HPDE6-E6E7 (cell line): ENCODE results near the gene CCDC6.

Source experiments
- DNase-seq: peaks from one replicate; pipeline ENCODE4 v3.0.0; 2011; ENCODE audit warnings: missing footprints; ENCODE audit errors: extremely low spot score

Gene CCDC6

GRCh38 chr10:59851864-59852263 is 54.5 kb downstream of the CCDC6 start:
- no peak for DNase-seq

GRCh38 chr10:59847888-59848287 is 58.5 kb downstream of the CCDC6 start:
- DNase-seq = no peak

- no peak for DNase-seq
Measured at GRCh38 chr10:59847326-59847725, 59.0 kb downstream of the CCDC6 start.

GRCh38 chr10:59844436-59844835 is 61.9 kb downstream of the CCDC6 start:
- no peak for DNase-seq

GRCh38 chr10:59843748-59844147 is 62.6 kb downstream of the CCDC6 start:
- DNase-seq = no peak

GRCh38 chr10:59839576-59839975 is 66.8 kb downstream of the CCDC6 start:
- DNase-seq = no peak

- DNase-seq = no peak
Measured at GRCh38 chr10:59838085-59838789, 68.1 kb downstream of the CCDC6 start.

GRCh38 chr10:59833810-59834209 is 72.5 kb downstream of the CCDC6 start:
- DNase-seq = no peak

GRCh38 chr10:59832506-59832905 is 73.8 kb downstream of the CCDC6 start:
- no peak for DNase-seq

- DNase-seq = no peak
Measured at GRCh38 chr10:59831658-59832503, 74.5 kb downstream of the CCDC6 start.

GRCh38 chr10:59830601-59831259 is 75.6 kb downstream of the CCDC6 start:
- peak; percentile 27 for DNase-seq

GRCh38 chr10:59829601-59830000 is 76.8 kb downstream of the CCDC6 start:
- no peak for DNase-seq

- no peak for DNase-seq
Measured at GRCh38 chr10:59829024-59829423, 77.3 kb downstream of the CCDC6 start.

- no peak for DNase-seq
Measured at GRCh38 chr10:59825932-59826331, 80.4 kb downstream of the CCDC6 start.

- no peak for DNase-seq
Measured at GRCh38 chr10:59823751-59824150, 82.6 kb downstream of the CCDC6 start.

- DNase-seq = no peak
Measured at GRCh38 chr10:59823111-59823510, 83.2 kb downstream of the CCDC6 start.

GRCh38 chr10:59820471-59820870 is 85.9 kb downstream of the CCDC6 start:
- DNase-seq = no peak

GRCh38 chr10:59819683-59820082 is 86.7 kb downstream of the CCDC6 start:
- no peak for DNase-seq

GRCh38 chr10:59819265-59819664 is 87.1 kb downstream of the CCDC6 start:
- DNase-seq = no peak

- no peak for DNase-seq
Measured at GRCh38 chr10:59817773-59818172, 88.6 kb downstream of the CCDC6 start.

- DNase-seq = no peak
Measured at GRCh38 chr10:59814878-59815277, 91.5 kb downstream of the CCDC6 start.

- no peak for DNase-seq
Measured at GRCh38 chr10:59812519-59813122, 93.7 kb downstream of the CCDC6 start.
